PFSK-1 (cell line): Measurements from ENCODE around the gene RNF138.

Source experiments
- FOXP2 ChIP-seq: optimal IDR thresholded peaks from 2 replicates; pipeline ENCODE3; 2011; ENCODE audit warnings: borderline replicate concordance, control low read depth, inconsistent platforms; ENCODE audit not compliant: insufficient read depth; ENCODE audit errors: extremely low read length, extremely low read depth
- POLR2AphosphoS5 ChIP-seq: IDR thresholded peaks from 2 replicates; pipeline ENCODE4 v1.6.1; 2012; ENCODE audit warnings: low read depth, mild to moderate bottlenecking, control low read depth, low read length, moderate library complexity
- SIN3A ChIP-seq: IDR thresholded peaks from 2 replicates; pipeline ENCODE4 v1.6.1; 2012; ENCODE audit warnings: mild to moderate bottlenecking, low read length, moderate library complexity, borderline replicate concordance; ENCODE audit not compliant: insufficient read depth
- TAF1 ChIP-seq: IDR thresholded peaks from 2 replicates; pipeline ENCODE4 v1.6.1; 2012; ENCODE audit warnings: low read length, control low read depth, borderline replicate concordance; ENCODE audit not compliant: insufficient read depth
- TF ChIP-seq, protein P1 (sequence below), 2 experiments: IDR thresholded peaks; 2 replicates each; pipeline versions ENCODE4 v1.6.1 to v1.8.0; 2011 to 2012; ENCODE audit warnings: low read depth in 2 of 2, low read length in 2 of 2, control low read depth in 1 of 2, inconsistent platforms in 1 of 2, mild to moderate bottlenecking in 1 of 2, moderate library complexity in 1 of 2; ENCODE audit not compliant: insufficient read depth in 1 of 2

The RNF138 gene

GRCh38 chr18:32092422-32093101 is 888 bp downstream of the RNF138 start:
- TF ChIP-seq FOXP2 (peak; percentile 68), SIN3A (no peak), POLR2AphosphoS5 (peak; percentile 88), TAF1 (peak; percentile 72; the same call in 1 of the 2 replicates)
- TF ChIP-seq, protein P1, sequence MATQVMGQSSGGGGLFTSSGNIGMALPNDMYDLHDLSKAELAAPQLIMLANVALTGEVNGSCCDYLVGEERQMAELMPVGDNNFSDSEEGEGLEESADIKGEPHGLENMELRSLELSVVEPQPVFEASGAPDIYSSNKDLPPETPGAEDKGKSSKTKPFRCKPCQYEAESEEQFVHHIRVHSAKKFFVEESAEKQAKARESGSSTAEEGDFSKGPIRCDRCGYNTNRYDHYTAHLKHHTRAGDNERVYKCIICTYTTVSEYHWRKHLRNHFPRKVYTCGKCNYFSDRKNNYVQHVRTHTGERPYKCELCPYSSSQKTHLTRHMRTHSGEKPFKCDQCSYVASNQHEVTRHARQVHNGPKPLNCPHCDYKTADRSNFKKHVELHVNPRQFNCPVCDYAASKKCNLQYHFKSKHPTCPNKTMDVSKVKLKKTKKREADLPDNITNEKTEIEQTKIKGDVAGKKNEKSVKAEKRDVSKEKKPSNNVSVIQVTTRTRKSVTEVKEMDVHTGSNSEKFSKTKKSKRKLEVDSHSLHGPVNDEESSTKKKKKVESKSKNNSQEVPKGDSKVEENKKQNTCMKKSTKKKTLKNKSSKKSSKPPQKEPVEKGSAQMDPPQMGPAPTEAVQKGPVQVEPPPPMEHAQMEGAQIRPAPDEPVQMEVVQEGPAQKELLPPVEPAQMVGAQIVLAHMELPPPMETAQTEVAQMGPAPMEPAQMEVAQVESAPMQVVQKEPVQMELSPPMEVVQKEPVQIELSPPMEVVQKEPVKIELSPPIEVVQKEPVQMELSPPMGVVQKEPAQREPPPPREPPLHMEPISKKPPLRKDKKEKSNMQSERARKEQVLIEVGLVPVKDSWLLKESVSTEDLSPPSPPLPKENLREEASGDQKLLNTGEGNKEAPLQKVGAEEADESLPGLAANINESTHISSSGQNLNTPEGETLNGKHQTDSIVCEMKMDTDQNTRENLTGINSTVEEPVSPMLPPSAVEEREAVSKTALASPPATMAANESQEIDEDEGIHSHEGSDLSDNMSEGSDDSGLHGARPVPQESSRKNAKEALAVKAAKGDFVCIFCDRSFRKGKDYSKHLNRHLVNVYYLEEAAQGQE (IDR thresholded peaks at IDR 0.05; ENCODE audit: insufficient read depth in 1 of 2, low read depth in 2 of 2, low read length in 2 of 2): peak; percentile 18 to 29; a peak in 1 of 4 replicates

GRCh38 chr18:32093102-32093511 is 1.4 kb downstream of the RNF138 start:
- TF ChIP-seq TAF1: no peak
- TF ChIP-seq, protein P1 (IDR thresholded peaks at IDR 0.05; ENCODE audit: insufficient read depth in 1 of 2, low read depth in 2 of 2, low read length in 2 of 2): no peak
- TF ChIP-seq FOXP2: no peak
- TF ChIP-seq SIN3A: no peak
- no peak for TF ChIP-seq POLR2AphosphoS5

DNA sequence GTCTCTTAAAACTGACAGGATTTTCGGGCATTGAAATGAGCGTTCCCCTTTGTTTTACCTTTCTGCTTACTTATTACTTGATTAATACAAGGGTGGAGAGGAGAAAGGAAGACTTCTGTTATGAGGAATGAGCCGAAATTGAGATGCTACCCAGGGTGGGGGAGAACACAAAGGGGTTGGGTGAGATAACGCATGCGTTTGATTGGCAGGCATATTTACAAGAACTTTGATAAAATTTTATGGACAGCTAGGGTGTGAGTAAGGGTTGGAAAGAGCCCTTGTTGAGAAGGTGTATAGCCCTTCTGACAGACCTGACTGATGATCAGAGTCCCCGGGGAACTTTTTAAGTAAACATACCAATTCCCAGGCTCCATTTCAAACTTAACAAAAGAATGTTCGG is 1.8 kb downstream of the RNF138 start:
- no peak for TF ChIP-seq TAF1
- no peak for TF ChIP-seq SIN3A
- no peak for TF ChIP-seq POLR2AphosphoS5

DNA sequence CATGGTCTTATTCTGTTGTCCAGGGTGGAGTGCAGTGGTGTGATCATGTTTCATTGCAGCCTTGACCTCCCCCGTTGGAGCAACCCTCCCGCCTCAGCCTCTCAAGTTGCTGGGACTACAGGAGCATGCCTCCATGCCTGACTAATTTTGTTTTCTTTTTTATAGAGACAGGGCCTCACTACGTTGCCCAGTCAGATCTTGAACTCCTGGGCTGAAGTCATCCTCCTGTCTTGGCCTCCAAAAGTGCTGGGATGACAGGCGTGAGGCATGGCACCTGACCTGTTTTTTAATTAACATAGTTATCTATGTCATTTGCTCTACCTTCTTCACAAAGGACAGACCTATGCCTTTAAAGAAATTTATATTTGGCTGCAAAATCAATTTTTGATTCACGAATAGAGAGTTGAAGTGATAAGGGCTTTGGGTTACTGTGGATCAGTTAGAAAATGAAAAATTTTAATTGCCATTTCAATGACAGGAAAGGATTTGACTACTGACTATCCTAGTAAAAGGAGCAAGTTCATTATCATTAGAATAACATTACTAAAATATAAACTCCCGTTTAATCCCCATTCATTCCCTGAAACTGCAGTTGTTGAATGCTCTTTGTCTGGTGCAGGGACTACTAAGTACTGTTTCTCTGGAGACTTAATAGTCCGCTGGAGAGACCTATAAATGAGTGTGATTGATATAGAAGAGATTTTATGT is 3.7 kb downstream of the RNF138 start:
- TF ChIP-seq SIN3A (no peak), TAF1 (no peak), POLR2AphosphoS5 (no peak), FOXP2 (no peak)
- TF ChIP-seq, protein P1 (IDR thresholded peaks at IDR 0.05; ENCODE audit: insufficient read depth in 1 of 2, low read depth in 2 of 2, low read length in 2 of 2): no peak

GRCh38 chr18:32095900-32096229 is 4.2 kb downstream of the RNF138 start:
- TF ChIP-seq, protein P1 (IDR thresholded peaks at IDR 0.05; ENCODE audit: insufficient read depth in 1 of 2, low read depth in 2 of 2, low read length in 2 of 2): no peak
- TF ChIP-seq POLR2AphosphoS5: no peak
- no peak for TF ChIP-seq SIN3A
- TF ChIP-seq TAF1: no peak
- TF ChIP-seq FOXP2: no peak
